ENCODE data around the gene ZNF30. TPM values are rescaled to one million over a fixed set of nuclear protein-coding genes. Genes with fewer than 3 reads are reported as not detected.

Gene ZNF30
- polyA plus RNA-seq, 3 donors, result 0.13 to 1.7 (median 0.29) TPM

DNA sequence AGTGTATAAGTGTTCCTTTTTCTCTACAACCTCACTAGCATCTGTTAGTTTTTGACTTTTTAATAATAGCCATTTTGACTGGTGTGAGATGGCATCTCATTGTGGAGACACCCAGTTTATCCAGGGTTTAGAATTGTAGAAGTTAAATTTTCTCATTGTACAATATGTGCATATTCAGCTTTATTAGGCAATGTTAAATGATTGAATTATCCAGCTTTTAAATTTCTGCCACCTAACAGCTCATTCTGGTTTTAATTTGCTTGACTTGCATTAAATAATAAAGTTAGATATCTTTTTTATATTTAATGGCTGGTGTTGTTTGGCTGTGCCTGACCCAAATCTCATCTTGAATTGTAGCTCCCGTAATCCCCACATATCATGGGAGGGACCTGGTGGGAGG is 46.7 kb upstream of the ZNF30 start:
- TF ChIP-seq, protein P1, sequence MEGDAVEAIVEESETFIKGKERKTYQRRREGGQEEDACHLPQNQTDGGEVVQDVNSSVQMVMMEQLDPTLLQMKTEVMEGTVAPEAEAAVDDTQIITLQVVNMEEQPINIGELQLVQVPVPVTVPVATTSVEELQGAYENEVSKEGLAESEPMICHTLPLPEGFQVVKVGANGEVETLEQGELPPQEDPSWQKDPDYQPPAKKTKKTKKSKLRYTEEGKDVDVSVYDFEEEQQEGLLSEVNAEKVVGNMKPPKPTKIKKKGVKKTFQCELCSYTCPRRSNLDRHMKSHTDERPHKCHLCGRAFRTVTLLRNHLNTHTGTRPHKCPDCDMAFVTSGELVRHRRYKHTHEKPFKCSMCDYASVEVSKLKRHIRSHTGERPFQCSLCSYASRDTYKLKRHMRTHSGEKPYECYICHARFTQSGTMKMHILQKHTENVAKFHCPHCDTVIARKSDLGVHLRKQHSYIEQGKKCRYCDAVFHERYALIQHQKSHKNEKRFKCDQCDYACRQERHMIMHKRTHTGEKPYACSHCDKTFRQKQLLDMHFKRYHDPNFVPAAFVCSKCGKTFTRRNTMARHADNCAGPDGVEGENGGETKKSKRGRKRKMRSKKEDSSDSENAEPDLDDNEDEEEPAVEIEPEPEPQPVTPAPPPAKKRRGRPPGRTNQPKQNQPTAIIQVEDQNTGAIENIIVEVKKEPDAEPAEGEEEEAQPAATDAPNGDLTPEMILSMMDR (IDR thresholded peaks at IDR 0.05), result no peak
- H3K9me3 Mint-ChIP-seq, result peaks cover 4 to 25% (median 22%) of the 10 kb centered on the region in 7 donors
- peaks cover 0 to 3% (median 1%) of the 10 kb centered on the region in 3 donors for H3K27me3 Mint-ChIP-seq (ENCODE audit: low read depth in 3 of 3)
- Histone ChIP-seq H3K79me2 (ENCODE audit: insufficient read depth, low read length) (no peaks in the 10 kb centered on the region), H3K9ac (ENCODE audit: insufficient read depth, low read length, poor library complexity, severe bottlenecking) (no peak overlapping the region), H3K27me3 (ENCODE audit: control insufficient read depth in 2 of 2, insufficient read depth in 2 of 2, low read length in 2 of 2) (no peaks in the 10 kb centered on the region), H2AFZ (ENCODE audit: insufficient read depth, low read depth, low read length, poor library complexity, severe bottlenecking) (no peak overlapping the region), H3K27ac (ENCODE audit: low read depth in 1 of 2, low read length in 2 of 2) (no peak overlapping the region), H4K20me1 (ENCODE audit: insufficient read depth, low read length) (no peaks in the 10 kb centered on the region), H3K4me1 (ENCODE audit: control insufficient read depth in 1 of 2, insufficient read depth in 2 of 2, low read length in 2 of 2) (no peaks in the 10 kb centered on the region), H3K4me3 (replicated peaks in 1 of 3; ENCODE audit: low read depth in 2 of 3, low read length in 3 of 3) (no peak overlapping the region), H3K9me3 (replicated peaks in 1 of 2; ENCODE audit: control insufficient read depth in 1 of 2, insufficient read depth in 1 of 2, low read length in 2 of 2) (peaks cover 7 to 19% of the 10 kb centered on the region in 2 donors), H3K4me2 (replicated peaks; ENCODE audit: extremely low read depth, low read length, poor library complexity, severe bottlenecking) (no peak overlapping the region), H3K36me3 (replicated peaks in 1 of 2; ENCODE audit: control insufficient read depth in 1 of 2, insufficient read depth in 2 of 2, low read length in 2 of 2) (no peaks in the 10 kb centered on the region)
- intact Hi-C loops (cut with micrococcal nuclease), result no loop called here
- H3K36me3 Mint-ChIP-seq, result no peaks in the 10 kb centered on the region
- no CpG with 5 or more reads among the region's 1 CpG for WGBS (ENCODE audit: insufficient coverage)
- H3K27ac Mint-ChIP-seq, result no peak overlapping the region
- no peak for DNase-seq
- no peaks in the 10 kb centered on the region for H3K4me1 Mint-ChIP-seq
- no peak overlapping the region for H3K4me3 Mint-ChIP-seq

DNA sequence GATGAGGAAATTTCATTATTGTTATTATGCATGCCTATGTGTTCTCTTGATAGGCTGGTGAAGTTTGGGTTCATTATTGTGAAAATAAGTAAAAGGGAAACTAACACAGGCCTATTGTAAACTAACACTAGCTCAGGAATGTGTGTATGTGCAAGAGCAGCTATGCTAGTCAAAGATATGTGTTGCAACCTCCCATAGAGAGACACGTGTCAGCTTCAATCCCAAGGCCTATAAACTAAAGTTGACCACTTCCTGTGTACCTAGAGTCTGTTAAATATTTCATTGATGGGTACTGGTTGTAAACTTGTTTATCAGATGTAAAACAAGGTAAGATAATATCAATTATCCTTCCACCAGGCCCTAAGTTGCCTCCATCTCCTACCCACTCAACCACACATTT is 44.7 kb upstream of the ZNF30 start:
- Histone ChIP-seq H3K4me1 (ENCODE audit: control insufficient read depth in 1 of 2, insufficient read depth in 2 of 2, low read length in 2 of 2) (no peaks in the 10 kb centered on the region), H3K4me3 (replicated peaks in 1 of 3; ENCODE audit: low read depth in 2 of 3, low read length in 3 of 3) (no peak overlapping the region), H3K27ac (ENCODE audit: low read depth in 1 of 2, low read length in 2 of 2) (no peak overlapping the region), H3K9ac (ENCODE audit: insufficient read depth, low read length, poor library complexity, severe bottlenecking) (no peak overlapping the region), H3K36me3 (replicated peaks in 1 of 2; ENCODE audit: control insufficient read depth in 1 of 2, insufficient read depth in 2 of 2, low read length in 2 of 2) (no peaks in the 10 kb centered on the region), H3K79me2 (ENCODE audit: insufficient read depth, low read length) (no peaks in the 10 kb centered on the region), H4K20me1 (ENCODE audit: insufficient read depth, low read length) (no peaks in the 10 kb centered on the region), H3K4me2 (replicated peaks; ENCODE audit: extremely low read depth, low read length, poor library complexity, severe bottlenecking) (no peak overlapping the region), H3K27me3 (ENCODE audit: control insufficient read depth in 2 of 2, insufficient read depth in 2 of 2, low read length in 2 of 2) (no peaks in the 10 kb centered on the region), H2AFZ (ENCODE audit: insufficient read depth, low read depth, low read length, poor library complexity, severe bottlenecking) (no peak overlapping the region), H3K9me3 (replicated peaks in 1 of 2; ENCODE audit: control insufficient read depth in 1 of 2, insufficient read depth in 1 of 2, low read length in 2 of 2) (peaks cover 17 to 30% of the 10 kb centered on the region in 2 donors)
- TF ChIP-seq, protein P1 (IDR thresholded peaks at IDR 0.05), result no peak
- peaks cover 0 to 1% (median 1%) of the 10 kb centered on the region in 3 donors for H3K27me3 Mint-ChIP-seq (ENCODE audit: low read depth in 3 of 3)
- H3K27ac Mint-ChIP-seq, result no peak overlapping the region
- no peaks in the 10 kb centered on the region for H3K36me3 Mint-ChIP-seq
- intact Hi-C loops (cut with micrococcal nuclease), result no loop called here
- peaks cover 11 to 40% (median 31%) of the 10 kb centered on the region in 7 donors for H3K9me3 Mint-ChIP-seq
- no peaks in the 10 kb centered on the region for H3K4me1 Mint-ChIP-seq
- no peak for DNase-seq
- WGBS (ENCODE audit: insufficient coverage), result no CpG with 5 or more reads among the region's 1 CpG
- H3K4me3 Mint-ChIP-seq, result no peak overlapping the region

All from CD14-positive monocyte (primary cell).